ENCODE measurements around the gene PTPN12.

Gene PTPN12

DNA sequence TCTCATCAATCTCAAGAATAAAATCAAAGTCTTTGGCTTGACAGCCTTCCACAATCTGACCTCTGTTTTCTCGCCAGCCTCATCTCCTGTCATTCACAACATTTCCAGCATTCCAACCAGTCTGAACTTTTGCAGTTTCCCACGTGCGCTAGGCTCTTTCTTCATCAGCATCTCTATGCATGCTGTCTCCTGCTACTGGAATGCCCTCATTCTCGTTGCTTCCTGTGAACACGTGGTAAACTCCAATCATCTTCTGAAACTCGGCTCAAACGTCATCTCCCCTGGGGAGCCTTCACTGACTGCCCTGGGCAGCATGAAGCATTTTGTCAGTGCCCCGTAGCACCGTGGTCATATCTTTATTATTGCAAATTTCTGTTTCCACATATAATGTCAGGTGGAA is 146.9 kb downstream of the PTPN12 start:
- no peak overlapping the region for H3K4me3 ChIP-seq (ENCODE audit: insufficient read depth, low read depth, low read length)
- no peaks in the 10 kb centered on the region for H3K4me1 ChIP-seq (ENCODE audit: control insufficient read depth, insufficient read depth, low read length)
- peaks cover 3% of the 10 kb centered on the region for H3K36me3 ChIP-seq (ENCODE audit: control insufficient read depth, insufficient read depth, low read length)
- H3K9me3 ChIP-seq (ENCODE audit: control insufficient read depth, low read length): no peaks in the 10 kb centered on the region
- 40 to 42% methylated on average over 9 of the region's 9 CpGs for WGBS, 2 experiments
- no peaks in the 10 kb centered on the region for H3K27me3 ChIP-seq (ENCODE audit: control insufficient read depth, insufficient read depth, low read length, poor library complexity, severe bottlenecking)
- no peak overlapping the region for H3K27ac ChIP-seq (ENCODE audit: insufficient read depth, low read depth, low read length, poor library complexity, severe bottlenecking)

DNA sequence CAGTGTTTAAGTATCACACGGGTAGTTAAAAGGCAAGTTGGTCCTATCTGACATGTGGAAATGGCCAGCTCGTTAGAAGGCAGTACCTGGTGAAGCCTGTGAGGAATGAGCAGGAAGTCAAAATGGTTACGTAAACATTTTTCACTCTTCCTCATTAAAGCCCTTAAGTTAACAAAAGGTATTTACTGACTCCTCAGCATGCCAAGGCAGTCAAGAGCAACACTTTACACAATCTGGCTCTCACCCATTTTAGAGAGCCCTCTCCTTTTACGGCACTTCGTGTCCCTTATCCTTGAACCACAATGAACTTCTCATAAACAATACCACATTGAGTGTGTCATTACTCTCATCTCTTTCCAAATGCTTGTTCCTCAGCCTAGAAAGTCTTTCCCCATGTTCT is 148.1 kb downstream of the PTPN12 start:
- Histone ChIP-seq H3K9me3 (ENCODE audit: control insufficient read depth, low read length) (no peaks in the 10 kb centered on the region), H3K36me3 (ENCODE audit: control insufficient read depth, insufficient read depth, low read length) (peaks cover 3% of the 10 kb centered on the region), H3K4me3 (ENCODE audit: insufficient read depth, low read depth, low read length) (no peak overlapping the region), H3K4me1 (ENCODE audit: control insufficient read depth, insufficient read depth, low read length) (no peaks in the 10 kb centered on the region), H3K27me3 (ENCODE audit: control insufficient read depth, insufficient read depth, low read length, poor library complexity, severe bottlenecking) (no peaks in the 10 kb centered on the region), H3K27ac (ENCODE audit: insufficient read depth, low read depth, low read length, poor library complexity, severe bottlenecking) (no peak overlapping the region)
- WGBS, 2 experiments: 62 to 66% methylated on average over 5 of the region's 5 CpGs

DNA sequence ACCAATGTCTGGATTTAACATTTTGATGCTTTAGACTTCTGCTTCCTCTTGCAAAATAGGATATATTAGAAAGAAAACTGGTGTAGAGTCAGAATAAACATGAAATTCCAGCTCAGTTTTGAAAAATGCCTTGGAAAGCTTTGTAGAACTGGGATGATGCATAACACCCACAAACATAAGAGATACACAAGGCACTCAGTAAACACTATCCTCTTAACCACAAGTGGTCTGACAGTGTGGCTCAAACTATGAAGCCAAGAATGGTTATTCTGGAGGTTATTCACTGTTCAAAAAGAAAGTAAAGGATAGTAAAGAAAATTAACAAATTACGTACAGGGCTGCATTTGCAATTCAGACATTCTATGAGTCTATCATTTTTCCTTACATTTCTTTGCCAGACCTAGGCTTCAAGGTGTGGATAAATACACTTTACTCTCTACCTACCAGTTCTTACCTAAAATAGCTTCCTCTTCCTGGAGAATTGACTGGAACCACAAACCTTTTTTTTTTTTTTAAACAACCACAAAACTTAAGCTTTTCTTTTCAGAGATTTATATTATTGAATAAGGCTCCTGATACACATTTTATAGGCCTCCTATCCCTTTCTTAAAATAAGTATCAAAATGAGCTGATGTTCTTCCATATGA is 150.1 kb downstream of the PTPN12 start:
- WGBS, 2 experiments: 89 to 100% methylated on average over 1 of the region's 1 CpG
- H3K4me3 ChIP-seq (ENCODE audit: insufficient read depth, low read depth, low read length): no peak overlapping the region
- no peaks in the 10 kb centered on the region for H3K36me3 ChIP-seq (ENCODE audit: control insufficient read depth, insufficient read depth, low read length)

DNA sequence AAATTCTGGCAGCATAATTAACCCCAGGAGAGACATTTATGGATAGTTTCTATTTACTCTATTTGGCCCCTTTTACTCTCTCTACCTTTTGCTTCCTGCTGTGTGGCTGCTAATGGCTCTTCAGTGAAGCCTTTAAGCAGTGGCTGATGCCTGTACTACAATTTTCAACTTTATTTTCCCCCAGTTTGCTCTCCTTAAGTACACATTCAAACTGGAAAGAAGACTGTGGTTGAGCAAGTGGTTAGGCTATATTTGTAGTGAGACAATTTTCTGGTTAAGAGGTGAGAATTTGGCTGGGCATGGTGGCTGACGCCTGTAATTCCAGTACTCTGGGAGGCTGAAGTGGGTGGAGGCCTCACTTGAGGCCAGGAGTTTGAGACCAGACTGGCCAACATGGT is 150.7 kb downstream of the PTPN12 start:
- no peaks in the 10 kb centered on the region for H3K9me3 ChIP-seq (ENCODE audit: control insufficient read depth, low read length)
- H3K4me3 ChIP-seq (ENCODE audit: insufficient read depth, low read depth, low read length): no peak overlapping the region
- H3K4me1 ChIP-seq (ENCODE audit: control insufficient read depth, insufficient read depth, low read length): no peaks in the 10 kb centered on the region
- H3K27me3 ChIP-seq (ENCODE audit: control insufficient read depth, insufficient read depth, low read length, poor library complexity, severe bottlenecking): no peaks in the 10 kb centered on the region
- no peaks in the 10 kb centered on the region for H3K36me3 ChIP-seq (ENCODE audit: control insufficient read depth, insufficient read depth, low read length)
- no peak overlapping the region for H3K27ac ChIP-seq (ENCODE audit: insufficient read depth, low read depth, low read length, poor library complexity, severe bottlenecking)
- 85 to 88% methylated on average over 1 of the region's 1 CpG for WGBS, 2 experiments

More for the DNA sequence above, 150.1 kb downstream of the PTPN12 start:
- H3K27me3 ChIP-seq (ENCODE audit: control insufficient read depth, insufficient read depth, low read length, poor library complexity, severe bottlenecking): no peaks in the 10 kb centered on the region
- no peaks in the 10 kb centered on the region for H3K4me1 ChIP-seq (ENCODE audit: control insufficient read depth, insufficient read depth, low read length)
- no peak overlapping the region for H3K27ac ChIP-seq (ENCODE audit: insufficient read depth, low read depth, low read length, poor library complexity, severe bottlenecking)
- no peaks in the 10 kb centered on the region for H3K9me3 ChIP-seq (ENCODE audit: control insufficient read depth, low read length)

Data from ectodermal cell (in vitro differentiated cells).